NCI-H748 (cell line): ENCODE measurements around the gene ARMS2.
A peak's percentile ranks its signal among the peaks of the same experiment; 100 is the strongest.

Experiments
- DNase-seq: peaks from one replicate; lab custom pipeline; 2025; ENCODE audit not compliant: unreplicated experiment; lab: John Stamatoyannopoulos, UW

ARMS2 gene

DNA sequence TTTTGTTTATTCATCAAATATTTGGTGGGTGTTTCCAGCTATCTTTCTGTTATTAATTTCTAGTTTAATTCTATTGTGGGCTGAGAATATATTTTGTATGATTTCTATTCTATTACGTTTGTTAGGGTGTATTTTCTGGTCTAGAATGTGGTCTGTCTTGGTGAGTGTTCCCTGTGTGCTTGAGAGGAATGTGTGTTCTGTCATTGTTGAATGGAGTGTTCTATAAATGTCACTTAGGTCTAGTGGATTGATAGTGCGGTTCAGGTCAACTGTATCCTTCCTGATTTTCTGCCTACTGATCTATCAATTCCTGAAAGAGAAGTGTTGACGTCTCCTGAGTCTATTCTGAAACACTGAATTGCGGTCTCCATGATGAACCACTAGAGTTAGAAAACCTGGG, 15.4 kb downstream of the ARMS2 start:
- DNase-seq: no peak

GRCh38 chr10:122471531-122472177, 17.2 kb downstream of the ARMS2 start:
- no peak for DNase-seq

DNA sequence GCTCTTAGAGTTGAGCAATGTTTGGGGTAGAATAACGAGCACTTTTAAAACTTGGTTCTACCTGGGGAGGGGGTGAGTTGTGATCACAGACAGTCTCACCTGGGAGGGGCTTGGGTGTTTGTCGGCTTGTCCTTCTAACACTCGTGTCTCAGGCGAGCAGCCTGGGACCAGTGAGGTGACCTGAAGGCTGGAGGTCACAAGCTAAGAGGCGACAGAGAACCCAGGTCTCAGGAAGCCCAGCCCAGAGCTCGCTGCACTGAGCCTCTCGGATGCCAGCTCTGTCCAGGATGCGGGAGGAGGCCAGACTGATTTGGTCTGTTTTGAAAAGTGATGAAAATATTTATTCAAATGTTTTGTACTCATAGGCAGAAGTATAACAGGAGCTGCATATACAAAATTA, 18.7 kb downstream of the ARMS2 start:
- DNase-seq: no peak

GRCh38 chr10:122474131-122474818, 19.8 kb downstream of the ARMS2 start:
- no peak for DNase-seq

DNA sequence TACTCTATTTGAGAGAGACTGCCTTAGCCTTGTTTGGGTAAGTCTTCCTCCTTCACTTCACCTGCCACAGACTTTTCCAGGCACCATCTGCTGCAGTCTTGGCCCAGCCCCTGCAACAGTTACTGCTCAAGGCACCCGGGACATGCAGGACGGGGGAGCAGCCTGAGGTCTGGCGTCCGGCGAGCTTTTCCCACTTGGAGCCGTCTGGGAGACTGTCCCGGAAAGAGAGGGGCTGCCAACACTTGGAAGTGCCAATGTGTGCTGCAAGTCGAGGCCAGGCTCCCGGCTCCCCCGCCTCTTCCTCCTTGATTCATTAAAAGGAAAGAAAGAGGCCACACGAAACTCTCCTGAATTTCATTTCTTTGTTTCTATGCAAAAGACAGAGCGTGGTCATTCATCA, 20.6 kb downstream of the ARMS2 start:
- DNase-seq: no peak

DNA sequence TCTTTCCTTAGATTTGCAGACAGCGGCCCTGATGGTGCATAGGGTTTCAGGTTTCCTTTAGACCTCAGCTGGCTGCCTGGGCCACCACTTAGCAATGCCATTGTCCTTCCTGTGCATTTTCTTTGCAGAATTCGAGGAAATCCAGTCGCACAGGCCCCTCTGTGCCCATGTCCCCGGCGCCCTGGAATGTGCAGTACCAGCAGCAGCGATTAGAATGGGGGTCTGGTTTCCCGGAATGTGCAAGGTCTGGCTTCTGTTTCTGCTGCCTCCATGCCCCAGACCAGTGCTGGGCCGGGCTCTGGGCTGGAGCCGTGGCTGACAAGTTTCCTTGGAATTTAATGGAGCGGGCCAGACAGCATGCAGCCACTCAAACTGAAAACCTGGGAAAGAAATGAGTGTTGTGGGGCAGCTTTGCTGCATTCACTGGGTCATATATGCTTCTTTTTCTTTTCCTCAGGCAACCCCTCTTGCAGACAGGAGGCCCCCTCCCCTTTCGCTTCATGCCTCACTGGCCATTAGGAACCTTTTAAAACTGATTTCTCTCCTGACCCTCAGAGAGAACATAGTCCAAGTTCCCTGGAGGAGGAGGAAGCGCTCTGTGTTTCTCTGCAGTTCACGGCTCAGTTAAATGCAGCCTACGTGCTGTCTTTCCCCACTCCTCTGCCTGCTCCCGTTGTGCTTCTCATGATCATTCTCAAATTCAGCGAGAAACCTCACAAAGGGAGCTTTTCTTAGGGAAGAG, 21.3 kb downstream of the ARMS2 start:
- no peak for DNase-seq

- peak; percentile 56 for DNase-seq
These were observed 21.9 kb downstream of the ARMS2 start for GRCh38 chr10:122476333-122476695.

- DNase-seq: no peak
These were observed 23.0 kb downstream of the ARMS2 start for GRCh38 chr10:122477436-122477835.

- DNase-seq: no peak
These were observed 24.5 kb downstream of the ARMS2 start for GRCh38 chr10:122478971-122479370.

DNA sequence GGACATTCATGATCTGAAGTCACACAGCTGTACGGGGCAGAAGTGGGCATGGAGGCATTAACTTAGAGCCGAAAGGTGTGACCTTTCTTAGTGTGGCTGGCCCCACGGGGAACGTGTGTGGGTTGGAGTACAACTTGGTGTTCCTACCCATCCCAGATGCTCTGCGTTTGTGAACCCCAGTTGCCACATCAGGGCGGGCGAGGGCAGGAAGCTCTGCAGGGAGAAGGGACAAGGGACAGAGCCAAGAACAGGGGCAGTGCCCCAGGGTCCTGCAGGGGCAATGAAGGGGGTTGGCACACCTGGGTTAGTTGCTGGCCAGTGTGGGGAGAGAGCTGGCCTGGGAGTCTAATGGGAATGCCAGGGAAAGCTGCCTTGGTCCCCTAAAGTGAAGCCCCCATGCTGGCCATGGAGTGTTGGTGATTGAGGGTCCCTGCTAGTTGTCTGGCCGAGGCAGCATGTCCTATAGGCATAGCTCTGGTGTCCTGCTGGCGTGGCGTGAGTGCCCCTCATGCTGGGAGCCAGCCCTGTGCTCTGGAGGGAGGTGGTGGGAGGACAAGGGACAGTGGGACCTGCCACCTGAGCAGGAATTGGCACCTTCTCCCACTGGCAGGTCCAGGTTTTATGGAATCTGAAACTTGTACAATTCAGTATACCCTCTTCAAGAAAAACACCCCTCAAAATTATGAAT, 25.8 kb downstream of the ARMS2 start:
- DNase-seq: no peak

GRCh38 chr10:122481296-122482056, 27.0 kb downstream of the ARMS2 start:
- DNase-seq: no peak

DNA sequence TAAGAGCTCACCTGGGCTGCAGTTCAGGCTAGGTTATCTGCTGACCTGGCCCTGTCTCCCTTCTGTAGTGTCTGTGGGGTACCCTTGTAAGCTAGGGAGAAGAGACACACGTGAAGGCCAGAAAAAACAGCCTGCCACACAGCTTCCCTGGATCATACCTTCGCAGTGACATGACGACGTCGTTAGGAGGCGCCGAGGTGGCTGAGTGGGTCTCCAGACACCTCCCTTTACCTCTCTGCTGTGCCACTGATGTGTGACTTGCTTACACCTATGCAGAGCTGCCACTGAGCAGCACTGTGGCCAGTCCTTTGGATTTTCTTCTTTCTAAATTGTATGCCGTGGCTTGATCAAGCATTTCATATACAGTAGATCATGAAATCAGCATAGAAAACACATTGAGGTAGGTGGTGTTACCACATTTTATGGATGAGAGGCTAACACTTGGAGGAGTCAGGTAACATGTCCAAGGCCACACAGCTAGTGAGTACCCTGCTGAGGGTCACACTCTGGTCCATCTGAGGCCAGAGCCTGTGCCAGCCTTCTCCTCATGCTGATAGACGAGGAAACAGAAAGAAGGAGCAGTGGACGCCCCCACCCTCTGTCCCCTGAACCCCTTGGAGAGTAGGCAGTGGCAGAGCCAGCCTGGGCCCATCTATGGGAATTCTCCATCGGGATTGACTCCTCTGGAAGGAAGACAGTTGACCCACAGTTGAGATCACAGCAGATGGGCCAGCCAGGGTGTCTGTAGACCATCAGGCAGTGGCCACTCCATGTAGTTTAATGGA, 30.0 kb downstream of the ARMS2 start:
- DNase-seq: no peak

DNA sequence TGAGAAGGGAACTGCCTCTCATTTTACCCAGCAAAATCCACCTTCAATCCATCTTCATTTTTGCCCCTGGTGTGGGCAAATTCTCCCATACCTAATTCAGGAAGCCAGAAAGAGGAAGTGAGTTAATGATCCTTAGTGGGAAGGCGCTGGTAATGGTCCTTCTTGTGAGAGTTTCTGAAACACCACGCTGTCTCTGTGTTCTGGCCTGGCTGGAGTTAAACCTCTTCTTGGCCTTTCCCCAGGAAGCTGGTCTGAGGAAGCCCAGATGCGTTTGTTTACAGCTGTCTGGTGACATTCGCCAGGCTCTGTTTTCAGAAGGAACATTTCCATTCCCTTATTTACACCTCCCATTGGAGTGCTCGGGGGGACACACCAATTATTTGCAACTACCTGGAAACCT, 31.2 kb downstream of the ARMS2 start:
- no peak for DNase-seq

GRCh38 chr10:122486406-122487080, 32.1 kb downstream of the ARMS2 start:
- DNase-seq: no peak

- peak; percentile 78 for DNase-seq
These were observed 32.8 kb downstream of the ARMS2 start for GRCh38 chr10:122487174-122487765.

DNA sequence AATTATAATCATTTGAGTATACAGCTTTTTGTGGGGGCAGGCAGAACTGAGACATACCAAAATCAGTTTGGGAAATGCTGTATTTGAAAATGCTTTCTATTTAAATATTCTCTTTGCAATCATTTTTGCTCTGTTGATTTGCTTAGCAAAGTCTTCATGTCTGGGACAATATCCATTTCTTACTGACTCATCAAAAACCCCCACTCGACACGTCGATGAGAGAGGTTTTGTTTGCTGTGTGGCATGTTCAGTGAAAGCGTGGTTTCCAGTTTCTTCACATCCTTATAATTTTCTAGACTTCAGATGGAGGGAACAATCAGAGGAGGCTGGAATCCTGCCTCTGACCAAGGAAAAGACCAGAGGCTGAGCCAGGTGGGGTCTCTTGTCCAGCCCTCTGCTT, 35.8 kb downstream of the ARMS2 start:
- no peak for DNase-seq

GRCh38 chr10:122490786-122491680, 36.6 kb downstream of the ARMS2 start:
- no peak for DNase-seq

- no peak for DNase-seq
These were observed 37.6 kb downstream of the ARMS2 start for GRCh38 chr10:122492006-122492405.
